Measurements from ENCODE around the gene IL1RL2. TPM values are rescaled to one million over a fixed set of nuclear protein-coding genes. Genes with fewer than 3 reads are reported as not detected.

Gene IL1RL2
- total and polyA plus RNA-seq, 4 donors = 0.98 to 2.0 (median 1.3) TPM

Other genes with a start within 250 kb of the IL1RL2 start
- 10 to 100 TPM in 1 of 2 donors, 1 to 10 TPM in 1; 3.7 to 28.2 TPM for gene IL1R2, start 195.1 kb upstream of the IL1RL2 start, total RNA-seq
- gene IL1R2, start 195.1 kb upstream of the IL1RL2 start, polyA plus RNA-seq = 10 to 100 TPM in 1 of 2 donors, 1 to 10 TPM in 1; 4.4 to 10.1 TPM
- gene IL1R1, start 44.3 kb upstream of the IL1RL2 start, total RNA-seq = 10 to 100 TPM; 20.7 to 49.3 TPM
- gene IL1R1, start 44.3 kb upstream of the IL1RL2 start, polyA plus RNA-seq = 10 to 100 TPM; 14.0 to 38.2 TPM
- gene IL1RL1, start 124.5 kb downstream of the IL1RL2 start, total RNA-seq = 1 to 10 TPM in 1 of 2 donors, under 1 TPM in 1; 0.75 to 6.2 TPM
- gene IL1RL1, start 124.5 kb downstream of the IL1RL2 start, polyA plus RNA-seq = 1 to 10 TPM; 1.3 to 5.2 TPM
- 10 to 100 TPM in 1 of 2 donors, 1 to 10 TPM in 1; 4.8 to 12.7 TPM for gene IL18R1, start 168.8 kb downstream of the IL1RL2 start, total RNA-seq
- gene IL18R1, start 168.8 kb downstream of the IL1RL2 start, polyA plus RNA-seq = 1 to 10 TPM; 4.9 to 7.0 TPM
- 1 to 10 TPM; 2.1 to 7.3 TPM for gene IL18RAP, start 236.1 kb downstream of the IL1RL2 start, total RNA-seq
- under 1 TPM; 0.14 to 0.63 TPM for gene IL18RAP, start 236.1 kb downstream of the IL1RL2 start, polyA plus RNA-seq